ENCODE measurements around the gene HOXA11.

GRCh38 chr7:27164367-27165088, 20.5 kb downstream of the HOXA11 start:
- TF ChIP-seq ZFP30 (CRISPR knock-in tag; IDR thresholded peaks at IDR 0.05): no peak
- TF ChIP-seq ARNTL (CRISPR knock-in tag; IDR thresholded peaks at IDR 0.05; ENCODE audit: borderline replicate concordance, low read depth): no peak
- no peak for TF ChIP-seq RARB (CRISPR knock-in tag; IDR thresholded peaks at IDR 0.05)
- no peak for TF ChIP-seq ZNF8 (CRISPR knock-in tag; IDR thresholded peaks at IDR 0.05)
- no peak for TF ChIP-seq GLIS3 (CRISPR knock-in tag; IDR thresholded peaks at IDR 0.05)
- TF ChIP-seq TOX (CRISPR knock-in tag; IDR thresholded peaks at IDR 0.05; ENCODE audit: borderline replicate concordance): no peak
- TF ChIP-seq ZNF565 (CRISPR knock-in tag; conservative IDR thresholded peaks at IDR 0.05; ENCODE audit: low read depth): no peak
- TF ChIP-seq CSRNP3 (CRISPR knock-in tag; IDR thresholded peaks at IDR 0.05): no peak
- TF ChIP-seq ZNF70 (CRISPR knock-in tag; IDR thresholded peaks at IDR 0.05): no peak
- TF ChIP-seq CREB5 (CRISPR knock-in tag; IDR thresholded peaks at IDR 0.05; ENCODE audit: low read depth): no peak
- TF ChIP-seq ESRRG (CRISPR knock-in tag; IDR thresholded peaks at IDR 0.05): no peak
- no peak for TF ChIP-seq TSHZ2 (CRISPR knock-in tag; IDR thresholded peaks at IDR 0.05)

Measured in SK-N-SH treated with all-trans-retinoic acid at 6 μM for 48 hours (cell line).